K562 (cell line): Measurements from ENCODE around the gene ECI1. TPM values are rescaled to one million over a fixed set of nuclear protein-coding genes. Genes with fewer than 3 reads are reported as not detected.
A peak's percentile ranks its signal among the peaks of the same experiment; 100 is the strongest.

Experiments
- ATF7 ChIP-seq: fragments of 450-650 bp; IDR thresholded peaks from 2 replicates; pipeline ENCODE4 v1.7.1; 2014; ENCODE audit warnings: mild to moderate bottlenecking, moderate library complexity
- ETV1 ChIP-seq: fragments of 450-650 bp; conservative IDR thresholded peaks from 2 replicates; pipeline ENCODE4 v1.6.1; 2016; ENCODE audit warnings: missing genetic modification characterization, control low read depth, low read depth, missing compliant biosample characterization
- FUS ChIP-seq: fragments of 200-400 bp; formaldehyde crosslinking; optimal IDR thresholded peaks from 2 replicates; pipeline ENCODE3; 2017; ENCODE audit warnings: low read depth, low read length
- GATA2 ChIP-seq: sonication (generic); formaldehyde crosslinking; IDR thresholded peaks from 2 replicates; pipeline ENCODE4 v1.4.0; 2020; ENCODE audit warnings: mild to moderate bottlenecking, missing genetic modification reagents
- HCFC1 ChIP-seq: IDR thresholded peaks from 2 replicates; pipeline ENCODE4 v1.6.1; 2012; ENCODE audit warnings: low read depth, low read length, improper control_type of control experiment
- HDAC2 ChIP-seq: fragments of 450-650 bp; IDR thresholded peaks from 2 replicates; pipeline ENCODE4 v1.6.1; 2016; ENCODE audit warnings: mild to moderate bottlenecking
- JUN ChIP-seq, 2 experiments: sonication (generic) in 1 of 2; formaldehyde crosslinking in 1 of 2; IDR thresholded peaks; 2 replicates each; pipeline versions ENCODE4 v1.6.1 to v1.8.0; 2012 to 2022; ENCODE audit warnings: borderline replicate concordance in 2 of 2, mild to moderate bottlenecking in 2 of 2, improper control_type of control experiment in 1 of 2, low read depth in 1 of 2, low read length in 1 of 2, missing genetic modification reagents in 1 of 2
- KLF10 ChIP-seq: fragments of 250-450 bp; sonication (Bioruptor Pico); IDR thresholded peaks from 2 replicates; pipeline ENCODE4 v1.6.1; 2021; ENCODE audit warnings: matching md5 sums
- MAFK ChIP-seq: IDR thresholded peaks from 2 replicates; pipeline ENCODE4 v1.6.1; 2011; ENCODE audit warnings: low read length, improper control_type of control experiment
- MXI1 ChIP-seq: IDR thresholded peaks from 2 replicates; pipeline ENCODE4 v1.6.1; 2011; ENCODE audit warnings: low read depth, mild to moderate bottlenecking, improper control_type of control experiment, low read length
- NUFIP1 ChIP-seq: fragments of 450-650 bp; IDR thresholded peaks from 2 replicates; pipeline ENCODE4 v1.6.1; 2018; ENCODE audit not compliant: partially characterized antibody
- OTX1 ChIP-seq: fragments of 450-650 bp; formaldehyde crosslinking; IDR thresholded peaks from 2 replicates; pipeline ENCODE4 v1.4.0; 2022; ENCODE audit warnings: mild to moderate bottlenecking
- RB1 ChIP-seq: fragments of 450-650 bp; IDR thresholded peaks from 2 replicates; pipeline ENCODE4 v1.6.1; 2017; ENCODE audit warnings: low read depth, mild to moderate bottlenecking
- RBM14 ChIP-seq: fragments of 200-400 bp; formaldehyde crosslinking; IDR thresholded peaks from 2 replicates; pipeline ENCODE4 v1.6.1; 2018; ENCODE audit warnings: low read depth, mild to moderate bottlenecking, low read length, moderate library complexity, borderline replicate concordance; ENCODE audit not compliant: insufficient read depth
- RBM17 ChIP-seq: fragments of 200-400 bp; formaldehyde crosslinking; IDR thresholded peaks from 2 replicates; pipeline ENCODE4 v1.6.1; 2017; ENCODE audit warnings: low read depth, mild to moderate bottlenecking, low read length, borderline replicate concordance
- SIX5 ChIP-seq, 2 experiments: IDR thresholded peaks; 2 replicates each; pipeline ENCODE4 v1.6.1; 2011; ENCODE audit warnings: low read length in 2 of 2, borderline replicate concordance in 1 of 2, low read depth in 1 of 2, mild to moderate bottlenecking in 1 of 2, moderate library complexity in 1 of 2; ENCODE audit not compliant: insufficient read depth in 1 of 2
- SMC3 ChIP-seq: conservative IDR thresholded peaks from 2 replicates; pipeline ENCODE4 v1.6.1; 2011; ENCODE audit warnings: low read depth, low read length, improper control_type of control experiment; ENCODE audit not compliant: insufficient read depth
- SNIP1 ChIP-seq: fragments of 450-650 bp; IDR thresholded peaks from 2 replicates; pipeline ENCODE4 v1.7.1; 2017; ENCODE audit warnings: low read depth, mild to moderate bottlenecking
- TRIM25 ChIP-seq: fragments of 450-650 bp; IDR thresholded peaks from 2 replicates; pipeline ENCODE4 v1.7.0; 2016; ENCODE audit warnings: borderline replicate concordance
- ZNF76 ChIP-seq: fragments of 250-450 bp; sonication (Bioruptor Pico); IDR thresholded peaks from 2 replicates; pipeline ENCODE4 v1.4.0; 2020; ENCODE audit warnings: mild to moderate bottlenecking, moderate library complexity, borderline replicate concordance
- ZNF785 ChIP-seq: fragments of 250-450 bp; sonication (Bioruptor Pico); IDR thresholded peaks from 2 replicates; pipeline ENCODE4 v1.4.0; 2020; ENCODE audit warnings: mild to moderate bottlenecking
- polyA plus RNA-seq, 8 experiments: library from polyadenylated mRNA; depleted of rRNA in 4 of 8; stranded (reverse) in 5 of 8; unstranded in 3 of 8; fragments of >200 nt; fragmentation: Nextera tagmentation in 2 of 8; fragmentation: Illumina TruSeq in 1 of 8; extraction: Ambion mirVana in 2 of 8; extraction: Trizol in 1 of 8; gene quantifications; 2 replicates each; pipeline versions ENCODE4 v1.2.1 to v1.2.3, GENCODE V29; 2011 to 2014; ENCODE audit warnings: inconsistent platforms in 1 of 8, missing spikeins in 1 of 8
- total RNA-seq, 7 experiments: library from RNA; depleted of rRNA in 6 of 7; stranded (reverse); fragments of >200 nt in 6 of 7; fragmentation: Illumina TruSeq in 2 of 7; extraction: Trizol in 2 of 7; gene quantifications; 2 replicates each; pipeline versions ENCODE4 v1.2.1 to v1.2.3, GENCODE V29; 2011 to 2021; ENCODE audit warnings: low replicate concordance in 1 of 7
- TF ChIP-seq, protein P1 (sequence below), 2 experiments: fragments of 450-650 bp; IDR thresholded peaks; 2 replicates each; pipeline ENCODE4 v1.6.1; 2016
- TF ChIP-seq, protein P2 (sequence below): fragments of 250-450 bp; sonication (Bioruptor Pico); IDR thresholded peaks from 2 replicates; pipeline ENCODE4 v1.5.0; 2020; ENCODE audit warnings: mild to moderate bottlenecking

ECI1 gene
- total and polyA plus RNA-seq, 9 of the 15 experiments (the other 6 are each of a cell fraction or from before 2014, with no cell fraction given) = 4.7 to 189 (median 54.0) TPM

GRCh38 chr16:2194852-2195321, 56.5 kb downstream of the ECI1 start (continued):
- TF ChIP-seq MAFK (no peak), SMC3 (peak; percentile 48; the same call in 1 of the 2 replicates), ETV1 (0 out of 2 replicates have a peak, but pooled peaks have one; percentile 7), SNIP1 (no peak), RBM14 (no peak), RBM17 (no peak), HCFC1 (no peak), ATF7 (0 out of 2 replicates have a peak, but pooled peaks have one; percentile 24), SIX5 (IDR thresholded peaks at IDR 0.05; ENCODE audit: borderline replicate concordance in 1 of 2, insufficient read depth in 1 of 2, low read depth in 1 of 2, low read length in 2 of 2) (no peak), ZNF76 (CRISPR knock-in tag) (no peak), NUFIP1 (no peak), ZNF785 (CRISPR knock-in tag) (no peak), GATA2 (CRISPR knock-in tag) (no peak), JUN (IDR thresholded peaks at IDR 0.05; ENCODE audit: borderline replicate concordance, low read depth, low read length) (no peak), JUN (CRISPR knock-in tag; IDR thresholded peaks at IDR 0.05; ENCODE audit: borderline replicate concordance) (no peak), OTX1 (CRISPR knock-in tag) (no peak), KLF10 (no peak), HDAC2 (peak; percentile 92), RB1 (peak; percentile 37; the same call in 1 of the 2 replicates), MXI1 (no peak), TRIM25 (no peak), FUS (no peak)
- TF ChIP-seq, protein P1, sequence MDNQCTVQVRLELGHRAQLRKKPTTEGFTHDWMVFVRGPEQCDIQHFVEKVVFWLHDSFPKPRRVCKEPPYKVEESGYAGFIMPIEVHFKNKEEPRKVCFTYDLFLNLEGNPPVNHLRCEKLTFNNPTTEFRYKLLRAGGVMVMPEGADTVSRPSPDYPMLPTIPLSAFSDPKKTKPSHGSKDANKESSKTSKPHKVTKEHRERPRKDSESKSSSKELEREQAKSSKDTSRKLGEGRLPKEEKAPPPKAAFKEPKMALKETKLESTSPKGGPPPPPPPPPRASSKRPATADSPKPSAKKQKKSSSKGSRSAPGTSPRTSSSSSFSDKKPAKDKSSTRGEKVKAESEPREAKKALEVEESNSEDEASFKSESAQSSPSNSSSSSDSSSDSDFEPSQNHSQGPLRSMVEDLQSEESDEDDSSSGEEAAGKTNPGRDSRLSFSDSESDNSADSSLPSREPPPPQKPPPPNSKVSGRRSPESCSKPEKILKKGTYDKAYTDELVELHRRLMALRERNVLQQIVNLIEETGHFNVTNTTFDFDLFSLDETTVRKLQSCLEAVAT (IDR thresholded peaks at IDR 0.05) = no peak
- TF ChIP-seq, protein P2, sequence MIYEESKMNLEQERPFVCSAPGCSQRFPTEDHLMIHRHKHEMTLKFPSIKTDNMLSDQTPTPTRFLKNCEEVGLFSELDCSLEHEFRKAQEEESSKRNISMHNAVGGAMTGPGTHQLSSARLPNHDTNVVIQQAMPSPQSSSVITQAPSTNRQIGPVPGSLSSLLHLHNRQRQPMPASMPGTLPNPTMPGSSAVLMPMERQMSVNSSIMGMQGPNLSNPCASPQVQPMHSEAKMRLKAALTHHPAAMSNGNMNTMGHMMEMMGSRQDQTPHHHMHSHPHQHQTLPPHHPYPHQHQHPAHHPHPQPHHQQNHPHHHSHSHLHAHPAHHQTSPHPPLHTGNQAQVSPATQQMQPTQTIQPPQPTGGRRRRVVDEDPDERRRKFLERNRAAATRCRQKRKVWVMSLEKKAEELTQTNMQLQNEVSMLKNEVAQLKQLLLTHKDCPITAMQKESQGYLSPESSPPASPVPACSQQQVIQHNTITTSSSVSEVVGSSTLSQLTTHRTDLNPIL (CRISPR knock-in tag) = no peak
